DOHH2 (cell line): Measurements from ENCODE around the gene TMEM217.
"Not testable (repeated sequence)": the region's sequence is repeated elsewhere in the genome, so short reads cannot be mapped to it uniquely, and the experiment has no call there.

ENCODE experiments used
- H3F3A ChIP-seq: fragments of 200-600 bp; sonication (generic), shearing (Covaris generic); 2 replicates; pipeline ENCODE4 v1.6.0; 2016; ENCODE audit warnings: antibody characterized with exemption, mild to moderate bottlenecking; ENCODE audit not compliant: control insufficient read depth, insufficient read depth
- H3K27ac ChIP-seq: fragments of 200-600 bp; sonication (generic); 2 replicates; pipeline ENCODE4 v1.5.1; 2014; ENCODE audit warnings: low read depth, mild to moderate bottlenecking, low read length, moderate library complexity
- H3K27me3 ChIP-seq: fragments of 200-600 bp; sonication (generic); 2 replicates; pipeline ENCODE4 v1.6.1; 2014; ENCODE audit warnings: mild to moderate bottlenecking, low read length, mixed read lengths; ENCODE audit not compliant: control insufficient read depth
- H3K36me3 ChIP-seq: fragments of 200-600 bp; sonication (generic); 2 replicates; pipeline ENCODE4 v1.6.1; 2014; ENCODE audit warnings: mild to moderate bottlenecking, low read length, moderate library complexity, mixed read lengths; ENCODE audit not compliant: control insufficient read depth
- H3K4me1 ChIP-seq: fragments of 200-600 bp; sonication (generic); 2 replicates; pipeline ENCODE4 v1.6.1; 2014; ENCODE audit warnings: mild to moderate bottlenecking, low read length, mixed read lengths; ENCODE audit not compliant: control insufficient read depth
- H3K4me2 ChIP-seq: fragments of 200-600 bp; sonication (generic); 2 replicates; pipeline ENCODE4 v1.6.0; 2014; ENCODE audit warnings: mild to moderate bottlenecking, low read length, moderate library complexity
- H3K4me3 ChIP-seq: fragments of 200-600 bp; sonication (generic); 2 replicates; pipeline ENCODE4 v1.5.1; 2014; ENCODE audit warnings: mild to moderate bottlenecking, low read length, mixed read lengths
- H3K79me2 ChIP-seq: fragments of 200-600 bp; sonication (generic); 2 replicates; pipeline ENCODE4 v1.6.1; 2014; ENCODE audit warnings: mild to moderate bottlenecking, low read length, mixed read lengths; ENCODE audit not compliant: control insufficient read depth
- H3K9me2 ChIP-seq: fragments of 200-600 bp; sonication (generic); replicated peaks from 2 replicates; pipeline ENCODE4 v1.6.1; 2014; ENCODE audit warnings: mild to moderate bottlenecking, low read length, mixed read lengths; ENCODE audit not compliant: control insufficient read depth
- H3K9me3 ChIP-seq: fragments of 200-600 bp; sonication (generic); 2 replicates; pipeline ENCODE4 v1.6.1; 2014; ENCODE audit warnings: antibody characterized with exemption, low read length, mixed read lengths; ENCODE audit not compliant: control insufficient read depth, insufficient read depth
- H4K20me1 ChIP-seq: fragments of 200-600 bp; sonication (generic); 2 replicates; pipeline ENCODE4 v1.6.0; 2014; ENCODE audit warnings: low read depth, mild to moderate bottlenecking, antibody characterized with exemption, low read length, moderate library complexity; ENCODE audit not compliant: control insufficient read depth, insufficient read depth
- EZH2phosphoT487 ChIP-seq: fragments of 200-600 bp; sonication (generic); IDR thresholded peaks from 2 replicates; pipeline ENCODE4 v1.6.1; 2017; ENCODE audit warnings: borderline replicate concordance, mild to moderate bottlenecking, antibody characterized with exemption, low read length, moderate library complexity, mixed read lengths
- TF ChIP-seq, protein P1 (sequence below): fragments of 200-600 bp; sonication (generic); IDR thresholded peaks from one replicate; pipeline ENCODE4 v1.5.1; 2014; ENCODE audit warnings: antibody characterized with exemption, mild to moderate bottlenecking, low read depth, low read length; ENCODE audit not compliant: poor library complexity, severe bottlenecking

The TMEM217 gene

DNA sequence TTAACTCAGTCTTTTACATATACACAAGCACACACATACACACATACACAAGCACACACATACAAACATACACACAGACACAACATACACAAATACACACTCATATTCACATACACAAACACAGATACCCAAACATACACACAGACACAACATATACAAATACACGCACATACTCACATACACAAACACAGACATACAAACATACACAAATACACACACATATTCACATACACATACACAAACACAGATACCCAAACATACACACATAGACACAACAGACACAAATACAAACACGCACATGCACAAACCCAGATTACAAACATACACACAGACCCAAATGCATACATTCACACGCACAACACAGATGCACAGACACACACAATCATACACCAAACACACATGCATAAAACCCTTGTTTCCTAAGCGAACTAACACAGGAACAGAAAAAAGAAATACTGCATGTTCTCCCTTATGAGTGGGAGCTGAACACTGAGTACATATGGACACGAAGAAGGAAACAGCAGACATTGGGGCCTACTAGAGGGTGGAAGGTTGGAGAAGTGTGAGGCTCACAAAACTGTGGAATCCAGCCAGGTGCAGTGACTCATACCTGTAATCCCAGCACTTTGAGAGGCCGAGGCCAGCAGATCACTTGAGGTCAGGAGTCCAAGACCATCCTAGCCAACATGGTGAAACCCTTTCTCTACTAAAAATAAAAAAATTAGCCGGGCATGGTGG lies 53.8 kb downstream of the TMEM217 start:
- no peak overlapping the region for H3K27ac ChIP-seq
- H3K27me3 ChIP-seq = peaks cover 13% of the 10 kb centered on the region; the same call in 1 of the 2 replicates
- H3K4me2 ChIP-seq = no peak overlapping the region
- H3K79me2 ChIP-seq = no peaks in the 10 kb centered on the region
- H3K36me3 ChIP-seq = no peaks in the 10 kb centered on the region
- H3K4me1 ChIP-seq = peaks cover 6% of the 10 kb centered on the region
- no peaks in the 10 kb centered on the region for H3F3A ChIP-seq
- TF ChIP-seq EZH2phosphoT487 = no peak
- TF ChIP-seq, protein P1, sequence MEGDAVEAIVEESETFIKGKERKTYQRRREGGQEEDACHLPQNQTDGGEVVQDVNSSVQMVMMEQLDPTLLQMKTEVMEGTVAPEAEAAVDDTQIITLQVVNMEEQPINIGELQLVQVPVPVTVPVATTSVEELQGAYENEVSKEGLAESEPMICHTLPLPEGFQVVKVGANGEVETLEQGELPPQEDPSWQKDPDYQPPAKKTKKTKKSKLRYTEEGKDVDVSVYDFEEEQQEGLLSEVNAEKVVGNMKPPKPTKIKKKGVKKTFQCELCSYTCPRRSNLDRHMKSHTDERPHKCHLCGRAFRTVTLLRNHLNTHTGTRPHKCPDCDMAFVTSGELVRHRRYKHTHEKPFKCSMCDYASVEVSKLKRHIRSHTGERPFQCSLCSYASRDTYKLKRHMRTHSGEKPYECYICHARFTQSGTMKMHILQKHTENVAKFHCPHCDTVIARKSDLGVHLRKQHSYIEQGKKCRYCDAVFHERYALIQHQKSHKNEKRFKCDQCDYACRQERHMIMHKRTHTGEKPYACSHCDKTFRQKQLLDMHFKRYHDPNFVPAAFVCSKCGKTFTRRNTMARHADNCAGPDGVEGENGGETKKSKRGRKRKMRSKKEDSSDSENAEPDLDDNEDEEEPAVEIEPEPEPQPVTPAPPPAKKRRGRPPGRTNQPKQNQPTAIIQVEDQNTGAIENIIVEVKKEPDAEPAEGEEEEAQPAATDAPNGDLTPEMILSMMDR = no peak
- H3K9me2 ChIP-seq = no peaks in the 10 kb centered on the region
- no peak overlapping the region for H3K4me3 ChIP-seq
- H4K20me1 ChIP-seq = no peaks in the 10 kb centered on the region
- H3K9me3 ChIP-seq = no peaks in the 10 kb centered on the region

DNA sequence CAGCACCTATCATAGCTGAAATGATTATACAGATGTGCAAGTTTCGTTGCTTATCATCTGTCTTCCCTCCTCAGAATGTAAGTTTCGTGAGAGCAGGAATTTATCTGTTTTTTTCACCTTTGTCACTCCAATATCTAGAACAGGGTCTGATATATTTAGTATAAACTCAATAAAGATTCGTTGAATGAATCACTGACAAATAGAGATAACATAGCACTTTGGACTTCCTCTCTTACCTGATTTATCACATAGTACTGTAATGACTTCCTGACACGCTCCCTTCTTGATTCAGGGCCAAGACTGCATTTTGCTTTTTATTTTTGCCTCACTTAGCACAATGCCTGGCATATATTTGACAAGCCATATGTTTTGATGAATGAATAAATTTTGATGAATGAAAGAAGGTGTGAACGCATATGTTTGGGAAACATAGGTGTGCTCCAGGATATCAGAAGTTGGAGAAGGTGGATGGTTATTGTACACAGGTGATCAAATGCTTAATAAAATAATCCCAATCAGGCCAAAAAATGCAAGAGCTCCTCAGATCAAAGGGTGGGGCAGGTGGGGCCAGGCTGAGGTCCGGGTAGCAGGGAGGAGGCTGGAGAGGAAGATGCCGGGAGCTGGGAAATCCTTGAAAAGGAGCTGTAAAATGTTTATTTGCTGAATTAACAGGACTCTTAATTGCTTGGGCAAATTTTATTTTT lies 55.0 kb downstream of the TMEM217 start:
- no peaks in the 10 kb centered on the region for H3K9me3 ChIP-seq
- H3K4me3 ChIP-seq = no peak overlapping the region
- peaks cover 13% of the 10 kb centered on the region; the same call in 1 of the 2 replicates for H3K27me3 ChIP-seq
- H3K27ac ChIP-seq = no peak overlapping the region
- no peaks in the 10 kb centered on the region for H4K20me1 ChIP-seq
- no peaks in the 10 kb centered on the region for H3K9me2 ChIP-seq
- no peaks in the 10 kb centered on the region for H3K36me3 ChIP-seq
- H3K4me1 ChIP-seq = peaks cover 6% of the 10 kb centered on the region
- H3K79me2 ChIP-seq = no peaks in the 10 kb centered on the region
- no peak overlapping the region for H3K4me2 ChIP-seq
- no peaks in the 10 kb centered on the region for H3F3A ChIP-seq
- no peak for TF ChIP-seq EZH2phosphoT487

DNA sequence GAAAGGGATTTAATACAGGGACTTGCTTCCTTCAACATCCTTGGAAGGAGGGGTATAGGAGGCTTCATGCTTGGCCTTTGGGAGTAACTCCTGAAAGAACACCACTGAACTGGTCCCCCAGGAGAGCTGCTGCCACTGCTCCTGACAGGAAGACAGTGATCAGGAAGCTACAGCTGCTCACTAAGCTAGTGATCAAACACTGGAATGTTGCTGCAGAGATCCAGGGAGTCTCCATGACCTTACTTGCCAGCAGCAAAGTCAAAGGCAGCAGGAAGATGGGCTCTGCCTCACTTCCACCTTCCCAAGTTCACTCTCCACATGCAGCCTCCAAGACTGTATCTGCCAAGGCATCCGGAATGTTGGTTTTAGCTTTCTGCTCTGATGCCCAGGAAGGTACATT lies 56.2 kb downstream of the TMEM217 start:
- Histone ChIP-seq H3K27me3 (peaks cover 13% of the 10 kb centered on the region; the same call in 1 of the 2 replicates), H4K20me1 (no peaks in the 10 kb centered on the region), H3F3A (no peaks in the 10 kb centered on the region), H3K27ac (no peak overlapping the region), H3K79me2 (no peaks in the 10 kb centered on the region), H3K9me3 (no peaks in the 10 kb centered on the region), H3K4me2 (no peak overlapping the region), H3K36me3 (no peaks in the 10 kb centered on the region), H3K4me3 (no peak overlapping the region), H3K4me1 (peaks cover 6% of the 10 kb centered on the region), H3K9me2 (no peaks in the 10 kb centered on the region)
- TF ChIP-seq, protein P1 = no peak
- TF ChIP-seq EZH2phosphoT487 = no peak

DNA sequence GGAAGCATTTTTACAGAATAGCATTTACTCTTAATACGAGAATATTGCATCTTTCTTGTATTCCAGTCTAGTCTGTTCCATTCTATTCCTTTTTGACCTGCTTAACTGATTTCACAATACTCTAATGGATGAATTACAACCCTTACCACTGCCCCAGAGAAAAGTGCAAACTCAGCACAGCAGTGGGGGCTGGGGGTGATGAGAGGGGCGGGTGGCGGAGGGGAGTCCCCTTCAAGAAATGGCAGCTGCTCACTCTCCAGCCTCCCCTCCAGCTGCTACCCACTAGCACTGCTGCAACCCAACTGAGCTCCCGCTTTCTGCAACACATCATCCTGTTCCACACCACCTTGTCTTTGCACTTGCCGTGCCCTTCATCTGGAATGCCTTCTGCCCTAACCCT lies 57.9 kb downstream of the TMEM217 start:
- Histone ChIP-seq H3K27ac (no peak overlapping the region), H3K79me2 (no peaks in the 10 kb centered on the region), H3K9me3 (no peaks in the 10 kb centered on the region), H3K27me3 (peaks cover 13% of the 10 kb centered on the region; the same call in 1 of the 2 replicates), H3K4me3 (no peak overlapping the region), H3K4me1 (peaks cover 6% of the 10 kb centered on the region), H3K36me3 (no peaks in the 10 kb centered on the region), H3K4me2 (no peak overlapping the region), H4K20me1 (no peaks in the 10 kb centered on the region), H3K9me2 (no peaks in the 10 kb centered on the region), H3F3A (no peaks in the 10 kb centered on the region)
- TF ChIP-seq, protein P1 = no peak
- TF ChIP-seq EZH2phosphoT487 = no peak

DNA sequence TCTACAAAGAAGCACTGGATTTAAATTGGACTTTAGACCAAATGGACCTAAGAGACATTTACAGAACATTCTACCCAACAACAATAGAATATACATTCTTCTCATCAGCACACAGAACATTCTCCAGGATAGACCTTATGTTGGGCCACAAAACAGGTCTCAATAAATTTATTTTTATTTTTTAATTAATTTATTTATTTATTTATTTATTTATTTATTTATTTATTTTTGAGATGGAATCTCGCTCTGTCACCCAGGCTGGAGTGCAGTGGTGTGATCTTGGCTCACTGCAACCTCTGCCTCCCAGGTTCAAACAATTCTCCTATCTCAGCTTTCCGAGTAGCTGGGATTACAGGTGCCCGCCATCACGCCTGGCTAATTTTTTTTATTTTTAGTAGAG lies 61.5 kb downstream of the TMEM217 start:
- H3K4me1 ChIP-seq = not testable (repeated sequence)

More for the DNA sequence above, 61.5 kb downstream of the TMEM217 start:
- H3K4me2 ChIP-seq, H3F3A ChIP-seq, H3K9me3 ChIP-seq, H3K27ac ChIP-seq, H3K4me3 ChIP-seq, H3K36me3 ChIP-seq, H3K79me2 ChIP-seq, H3K9me2 ChIP-seq, H4K20me1 ChIP-seq: not testable (repeated sequence)
- H3K27me3 ChIP-seq = peaks cover 10% of the 10 kb centered on the region; the same call in 1 of the 2 replicates
